ENCODE measurements around the gene POLE. TPM values are rescaled to one million over a fixed set of nuclear protein-coding genes. Genes with fewer than 3 reads are reported as not detected.

POLE gene
- total RNA-seq, 1 experiment from 2014 or later: 144 TPM

DNA sequence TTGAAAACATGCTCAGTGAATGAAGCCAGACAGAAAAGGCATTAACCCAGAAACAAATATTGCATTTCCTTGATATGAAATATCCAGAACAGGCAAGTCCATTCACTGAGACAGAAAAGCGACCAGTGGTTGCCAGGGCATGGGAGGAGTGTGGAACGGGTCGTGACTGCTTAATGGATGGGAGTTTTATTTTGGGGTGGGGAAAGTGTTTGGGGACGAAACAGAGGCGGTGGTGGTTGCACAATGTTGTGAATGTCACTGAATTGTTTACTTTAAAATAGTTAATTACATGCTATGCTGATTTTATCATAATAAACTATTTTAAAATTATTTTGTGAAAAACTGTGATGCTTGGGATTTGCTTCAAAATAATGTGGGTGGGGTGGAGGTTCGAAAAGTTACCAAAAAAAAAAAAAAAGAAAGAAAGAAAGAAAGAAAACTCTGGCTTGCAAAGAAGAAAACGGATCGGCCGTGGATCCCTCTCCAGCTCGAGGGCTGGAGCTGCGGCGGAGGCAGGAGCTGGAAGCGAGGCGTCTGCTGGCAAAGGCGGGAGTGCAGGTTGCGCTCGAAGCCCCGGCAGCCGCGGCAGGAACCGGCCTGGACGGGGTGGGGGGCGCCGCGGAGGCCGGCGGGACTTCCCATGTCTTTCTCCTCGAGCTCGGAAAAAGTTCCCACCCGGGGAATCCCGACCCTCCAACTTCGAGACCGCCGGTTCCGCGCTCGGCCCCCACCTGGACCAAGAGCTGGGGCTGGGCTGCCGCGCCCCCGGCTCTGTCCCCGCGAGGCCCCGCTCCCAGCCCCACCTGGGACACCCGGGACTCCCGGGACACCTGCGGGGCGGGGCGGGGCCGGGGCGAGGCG lies 69.1 kb downstream of the POLE start (continued):
- TF ChIP-seq, protein P1, sequence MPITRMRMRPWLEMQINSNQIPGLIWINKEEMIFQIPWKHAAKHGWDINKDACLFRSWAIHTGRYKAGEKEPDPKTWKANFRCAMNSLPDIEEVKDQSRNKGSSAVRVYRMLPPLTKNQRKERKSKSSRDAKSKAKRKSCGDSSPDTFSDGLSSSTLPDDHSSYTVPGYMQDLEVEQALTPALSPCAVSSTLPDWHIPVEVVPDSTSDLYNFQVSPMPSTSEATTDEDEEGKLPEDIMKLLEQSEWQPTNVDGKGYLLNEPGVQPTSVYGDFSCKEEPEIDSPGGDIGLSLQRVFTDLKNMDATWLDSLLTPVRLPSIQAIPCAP (CRISPR knock-in tag; IDR thresholded peaks at IDR 0.05): no peak
- TF ChIP-seq GABPB1 (CRISPR knock-in tag; IDR thresholded peaks at IDR 0.05) (no peak), ZNF416 (CRISPR knock-in tag; IDR thresholded peaks at IDR 0.05) (no peak), ZBTB21 (CRISPR knock-in tag; IDR thresholded peaks at IDR 0.05; ENCODE audit: borderline replicate concordance) (no peak)
- TF ChIP-seq, protein P2, sequence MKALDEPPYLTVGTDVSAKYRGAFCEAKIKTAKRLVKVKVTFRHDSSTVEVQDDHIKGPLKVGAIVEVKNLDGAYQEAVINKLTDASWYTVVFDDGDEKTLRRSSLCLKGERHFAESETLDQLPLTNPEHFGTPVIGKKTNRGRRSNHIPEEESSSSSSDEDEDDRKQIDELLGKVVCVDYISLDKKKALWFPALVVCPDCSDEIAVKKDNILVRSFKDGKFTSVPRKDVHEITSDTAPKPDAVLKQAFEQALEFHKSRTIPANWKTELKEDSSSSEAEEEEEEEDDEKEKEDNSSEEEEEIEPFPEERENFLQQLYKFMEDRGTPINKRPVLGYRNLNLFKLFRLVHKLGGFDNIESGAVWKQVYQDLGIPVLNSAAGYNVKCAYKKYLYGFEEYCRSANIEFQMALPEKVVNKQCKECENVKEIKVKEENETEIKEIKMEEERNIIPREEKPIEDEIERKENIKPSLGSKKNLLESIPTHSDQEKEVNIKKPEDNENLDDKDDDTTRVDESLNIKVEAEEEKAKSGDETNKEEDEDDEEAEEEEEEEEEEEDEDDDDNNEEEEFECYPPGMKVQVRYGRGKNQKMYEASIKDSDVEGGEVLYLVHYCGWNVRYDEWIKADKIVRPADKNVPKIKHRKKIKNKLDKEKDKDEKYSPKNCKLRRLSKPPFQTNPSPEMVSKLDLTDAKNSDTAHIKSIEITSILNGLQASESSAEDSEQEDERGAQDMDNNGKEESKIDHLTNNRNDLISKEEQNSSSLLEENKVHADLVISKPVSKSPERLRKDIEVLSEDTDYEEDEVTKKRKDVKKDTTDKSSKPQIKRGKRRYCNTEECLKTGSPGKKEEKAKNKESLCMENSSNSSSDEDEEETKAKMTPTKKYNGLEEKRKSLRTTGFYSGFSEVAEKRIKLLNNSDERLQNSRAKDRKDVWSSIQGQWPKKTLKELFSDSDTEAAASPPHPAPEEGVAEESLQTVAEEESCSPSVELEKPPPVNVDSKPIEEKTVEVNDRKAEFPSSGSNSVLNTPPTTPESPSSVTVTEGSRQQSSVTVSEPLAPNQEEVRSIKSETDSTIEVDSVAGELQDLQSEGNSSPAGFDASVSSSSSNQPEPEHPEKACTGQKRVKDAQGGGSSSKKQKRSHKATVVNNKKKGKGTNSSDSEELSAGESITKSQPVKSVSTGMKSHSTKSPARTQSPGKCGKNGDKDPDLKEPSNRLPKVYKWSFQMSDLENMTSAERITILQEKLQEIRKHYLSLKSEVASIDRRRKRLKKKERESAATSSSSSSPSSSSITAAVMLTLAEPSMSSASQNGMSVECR (CRISPR knock-in tag; IDR thresholded peaks at IDR 0.05; ENCODE audit: borderline replicate concordance): no peak
- TF ChIP-seq, protein P3, sequence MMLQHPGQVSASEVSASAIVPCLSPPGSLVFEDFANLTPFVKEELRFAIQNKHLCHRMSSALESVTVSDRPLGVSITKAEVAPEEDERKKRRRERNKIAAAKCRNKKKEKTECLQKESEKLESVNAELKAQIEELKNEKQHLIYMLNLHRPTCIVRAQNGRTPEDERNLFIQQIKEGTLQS (CRISPR knock-in tag; conservative IDR thresholded peaks at IDR 0.05): no peak
- TF ChIP-seq, protein P4, sequence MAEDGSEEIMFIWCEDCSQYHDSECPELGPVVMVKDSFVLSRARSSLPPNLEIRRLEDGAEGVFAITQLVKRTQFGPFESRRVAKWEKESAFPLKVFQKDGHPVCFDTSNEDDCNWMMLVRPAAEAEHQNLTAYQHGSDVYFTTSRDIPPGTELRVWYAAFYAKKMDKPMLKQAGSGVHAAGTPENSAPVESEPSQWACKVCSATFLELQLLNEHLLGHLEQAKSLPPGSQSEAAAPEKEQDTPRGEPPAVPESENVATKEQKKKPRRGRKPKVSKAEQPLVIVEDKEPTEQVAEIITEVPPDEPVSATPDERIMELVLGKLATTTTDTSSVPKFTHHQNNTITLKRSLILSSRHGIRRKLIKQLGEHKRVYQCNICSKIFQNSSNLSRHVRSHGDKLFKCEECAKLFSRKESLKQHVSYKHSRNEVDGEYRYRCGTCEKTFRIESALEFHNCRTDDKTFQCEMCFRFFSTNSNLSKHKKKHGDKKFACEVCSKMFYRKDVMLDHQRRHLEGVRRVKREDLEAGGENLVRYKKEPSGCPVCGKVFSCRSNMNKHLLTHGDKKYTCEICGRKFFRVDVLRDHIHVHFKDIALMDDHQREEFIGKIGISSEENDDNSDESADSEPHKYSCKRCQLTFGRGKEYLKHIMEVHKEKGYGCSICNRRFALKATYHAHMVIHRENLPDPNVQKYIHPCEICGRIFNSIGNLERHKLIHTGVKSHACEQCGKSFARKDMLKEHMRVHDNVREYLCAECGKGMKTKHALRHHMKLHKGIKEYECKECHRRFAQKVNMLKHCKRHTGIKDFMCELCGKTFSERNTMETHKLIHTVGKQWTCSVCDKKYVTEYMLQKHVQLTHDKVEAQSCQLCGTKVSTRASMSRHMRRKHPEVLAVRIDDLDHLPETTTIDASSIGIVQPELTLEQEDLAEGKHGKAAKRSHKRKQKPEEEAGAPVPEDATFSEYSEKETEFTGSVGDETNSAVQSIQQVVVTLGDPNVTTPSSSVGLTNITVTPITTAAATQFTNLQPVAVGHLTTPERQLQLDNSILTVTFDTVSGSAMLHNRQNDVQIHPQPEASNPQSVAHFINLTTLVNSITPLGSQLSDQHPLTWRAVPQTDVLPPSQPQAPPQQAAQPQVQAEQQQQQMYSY (CRISPR knock-in tag; IDR thresholded peaks at IDR 0.05): peak; percentile 76

DNA sequence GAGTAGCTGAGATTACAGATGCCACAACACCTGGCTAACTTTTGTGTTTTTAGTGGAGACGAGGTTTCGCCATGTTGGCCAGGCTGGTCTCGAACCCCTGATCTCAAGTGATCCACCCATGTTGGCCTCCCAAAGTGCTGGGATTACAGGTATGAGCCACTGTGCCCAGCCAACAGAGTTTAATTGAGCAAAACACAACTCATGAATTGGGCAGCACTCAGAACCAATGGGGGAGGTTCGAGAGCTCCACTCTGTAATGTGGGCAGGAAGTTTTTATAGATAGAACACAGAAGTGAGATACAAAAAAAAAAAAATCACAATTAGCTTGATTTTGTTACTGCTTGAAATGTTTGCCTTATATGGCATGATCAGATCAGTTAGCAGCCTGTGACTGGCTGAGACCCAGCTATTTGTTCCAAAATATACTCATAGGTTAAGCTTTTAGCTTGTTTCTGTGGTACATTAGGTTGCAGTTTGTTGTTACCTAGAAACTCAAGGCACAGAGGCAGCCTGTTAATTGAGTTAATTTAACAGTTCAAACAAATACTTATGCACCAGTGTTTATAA lies 69.9 kb downstream of the POLE start:
- H3K4me1 Mint-ChIP-seq: peaks cover 5% of the 10 kb centered on the region
- H3K27ac Mint-ChIP-seq: no peak overlapping the region
- DNase-seq (ENCODE audit: low spot score) (no peak), ATAC-seq (no peak)
- 0 out of 2 replicates have a peak, but pooled peaks cover 3% of the 10 kb centered on the region for H3K36me3 Mint-ChIP-seq
- H3K27me3 Mint-ChIP-seq (ENCODE audit: low read depth): peaks cover 68% of the 10 kb centered on the region
- H3K4me3 Mint-ChIP-seq: peak overlapping the region; percentile 65
- ChIA-PET CTCF (interaction anchor here (0.7 to 3.1 kb wide), 4 partner anchors 14 to 203 kb away, joined by 3 to 23 read pairs (median 6); no protein-coding TSS in a partner anchor), POLR2A (no interaction called here)
- H3K9me3 Mint-ChIP-seq: no peaks in the 10 kb centered on the region
- TF ChIP-seq, protein P5, sequence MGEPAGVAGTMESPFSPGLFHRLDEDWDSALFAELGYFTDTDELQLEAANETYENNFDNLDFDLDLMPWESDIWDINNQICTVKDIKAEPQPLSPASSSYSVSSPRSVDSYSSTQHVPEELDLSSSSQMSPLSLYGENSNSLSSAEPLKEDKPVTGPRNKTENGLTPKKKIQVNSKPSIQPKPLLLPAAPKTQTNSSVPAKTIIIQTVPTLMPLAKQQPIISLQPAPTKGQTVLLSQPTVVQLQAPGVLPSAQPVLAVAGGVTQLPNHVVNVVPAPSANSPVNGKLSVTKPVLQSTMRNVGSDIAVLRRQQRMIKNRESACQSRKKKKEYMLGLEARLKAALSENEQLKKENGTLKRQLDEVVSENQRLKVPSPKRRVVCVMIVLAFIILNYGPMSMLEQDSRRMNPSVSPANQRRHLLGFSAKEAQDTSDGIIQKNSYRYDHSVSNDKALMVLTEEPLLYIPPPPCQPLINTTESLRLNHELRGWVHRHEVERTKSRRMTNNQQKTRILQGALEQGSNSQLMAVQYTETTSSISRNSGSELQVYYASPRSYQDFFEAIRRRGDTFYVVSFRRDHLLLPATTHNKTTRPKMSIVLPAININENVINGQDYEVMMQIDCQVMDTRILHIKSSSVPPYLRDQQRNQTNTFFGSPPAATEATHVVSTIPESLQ (CRISPR knock-in tag; IDR thresholded peaks at IDR 0.05): no peak
- no peak for TF ChIP-seq FOXK1 (CRISPR knock-in tag; IDR thresholded peaks at IDR 0.05)
- TF ChIP-seq TEAD1 (CRISPR knock-in tag; IDR thresholded peaks at IDR 0.05): no peak
- TF ChIP-seq, protein P6, sequence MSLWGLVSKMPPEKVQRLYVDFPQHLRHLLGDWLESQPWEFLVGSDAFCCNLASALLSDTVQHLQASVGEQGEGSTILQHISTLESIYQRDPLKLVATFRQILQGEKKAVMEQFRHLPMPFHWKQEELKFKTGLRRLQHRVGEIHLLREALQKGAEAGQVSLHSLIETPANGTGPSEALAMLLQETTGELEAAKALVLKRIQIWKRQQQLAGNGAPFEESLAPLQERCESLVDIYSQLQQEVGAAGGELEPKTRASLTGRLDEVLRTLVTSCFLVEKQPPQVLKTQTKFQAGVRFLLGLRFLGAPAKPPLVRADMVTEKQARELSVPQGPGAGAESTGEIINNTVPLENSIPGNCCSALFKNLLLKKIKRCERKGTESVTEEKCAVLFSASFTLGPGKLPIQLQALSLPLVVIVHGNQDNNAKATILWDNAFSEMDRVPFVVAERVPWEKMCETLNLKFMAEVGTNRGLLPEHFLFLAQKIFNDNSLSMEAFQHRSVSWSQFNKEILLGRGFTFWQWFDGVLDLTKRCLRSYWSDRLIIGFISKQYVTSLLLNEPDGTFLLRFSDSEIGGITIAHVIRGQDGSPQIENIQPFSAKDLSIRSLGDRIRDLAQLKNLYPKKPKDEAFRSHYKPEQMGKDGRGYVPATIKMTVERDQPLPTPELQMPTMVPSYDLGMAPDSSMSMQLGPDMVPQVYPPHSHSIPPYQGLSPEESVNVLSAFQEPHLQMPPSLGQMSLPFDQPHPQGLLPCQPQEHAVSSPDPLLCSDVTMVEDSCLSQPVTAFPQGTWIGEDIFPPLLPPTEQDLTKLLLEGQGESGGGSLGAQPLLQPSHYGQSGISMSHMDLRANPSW (CRISPR knock-in tag; conservative IDR thresholded peaks at IDR 0.05; ENCODE audit: low read depth): no peak
- TF ChIP-seq, protein P7, sequence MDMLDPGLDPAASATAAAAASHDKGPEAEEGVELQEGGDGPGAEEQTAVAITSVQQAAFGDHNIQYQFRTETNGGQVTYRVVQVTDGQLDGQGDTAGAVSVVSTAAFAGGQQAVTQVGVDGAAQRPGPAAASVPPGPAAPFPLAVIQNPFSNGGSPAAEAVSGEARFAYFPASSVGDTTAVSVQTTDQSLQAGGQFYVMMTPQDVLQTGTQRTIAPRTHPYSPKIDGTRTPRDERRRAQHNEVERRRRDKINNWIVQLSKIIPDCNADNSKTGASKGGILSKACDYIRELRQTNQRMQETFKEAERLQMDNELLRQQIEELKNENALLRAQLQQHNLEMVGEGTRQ (CRISPR knock-in tag; IDR thresholded peaks at IDR 0.05): no peak
- TF ChIP-seq, protein P8, sequence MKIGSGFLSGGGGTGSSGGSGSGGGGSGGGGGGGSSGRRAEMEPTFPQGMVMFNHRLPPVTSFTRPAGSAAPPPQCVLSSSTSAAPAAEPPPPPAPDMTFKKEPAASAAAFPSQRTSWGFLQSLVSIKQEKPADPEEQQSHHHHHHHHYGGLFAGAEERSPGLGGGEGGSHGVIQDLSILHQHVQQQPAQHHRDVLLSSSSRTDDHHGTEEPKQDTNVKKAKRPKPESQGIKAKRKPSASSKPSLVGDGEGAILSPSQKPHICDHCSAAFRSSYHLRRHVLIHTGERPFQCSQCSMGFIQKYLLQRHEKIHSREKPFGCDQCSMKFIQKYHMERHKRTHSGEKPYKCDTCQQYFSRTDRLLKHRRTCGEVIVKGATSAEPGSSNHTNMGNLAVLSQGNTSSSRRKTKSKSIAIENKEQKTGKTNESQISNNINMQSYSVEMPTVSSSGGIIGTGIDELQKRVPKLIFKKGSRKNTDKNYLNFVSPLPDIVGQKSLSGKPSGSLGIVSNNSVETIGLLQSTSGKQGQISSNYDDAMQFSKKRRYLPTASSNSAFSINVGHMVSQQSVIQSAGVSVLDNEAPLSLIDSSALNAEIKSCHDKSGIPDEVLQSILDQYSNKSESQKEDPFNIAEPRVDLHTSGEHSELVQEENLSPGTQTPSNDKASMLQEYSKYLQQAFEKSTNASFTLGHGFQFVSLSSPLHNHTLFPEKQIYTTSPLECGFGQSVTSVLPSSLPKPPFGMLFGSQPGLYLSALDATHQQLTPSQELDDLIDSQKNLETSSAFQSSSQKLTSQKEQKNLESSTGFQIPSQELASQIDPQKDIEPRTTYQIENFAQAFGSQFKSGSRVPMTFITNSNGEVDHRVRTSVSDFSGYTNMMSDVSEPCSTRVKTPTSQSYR (CRISPR knock-in tag; IDR thresholded peaks at IDR 0.05): no peak
- TF ChIP-seq FOXP1 (CRISPR knock-in tag; IDR thresholded peaks at IDR 0.05; ENCODE audit: borderline replicate concordance): no peak

Measured in WTC11 (cell line).